Ectodermal cell (in vitro differentiated cells): Measurements from ENCODE around the gene GLIPR2.
"Not testable (repeated sequence)": the region's sequence is repeated elsewhere in the genome, so short reads cannot be mapped to it uniquely, and the experiment has no call there.

Source experiments
- H3K27ac ChIP-seq: 2 replicates; pipeline ENCODE4 v1.7.0; 2013; ENCODE audit warnings: mild to moderate bottlenecking, low read depth, low read length; ENCODE audit not compliant: insufficient read depth, poor library complexity, severe bottlenecking
- H3K27me3 ChIP-seq: 2 replicates; pipeline ENCODE4 v1.7.0; 2013; ENCODE audit warnings: mild to moderate bottlenecking, low read length; ENCODE audit not compliant: insufficient read depth, control insufficient read depth, poor library complexity, severe bottlenecking
- H3K36me3 ChIP-seq: one replicate; pipeline ENCODE4 v1.7.0; 2013; ENCODE audit warnings: low read length; ENCODE audit not compliant: control insufficient read depth, insufficient read depth
- H3K4me1 ChIP-seq: one replicate; pipeline ENCODE4 v1.7.0; 2013; ENCODE audit warnings: low read length; ENCODE audit not compliant: control insufficient read depth, insufficient read depth
- H3K4me3 ChIP-seq: 2 replicates; pipeline ENCODE4 v1.7.0; 2013; ENCODE audit warnings: low read depth, low read length, control low read depth; ENCODE audit not compliant: insufficient read depth
- H3K9me3 ChIP-seq: 2 replicates; pipeline ENCODE4 v1.7.0; 2013; ENCODE audit warnings: mild to moderate bottlenecking, low read length, moderate library complexity; ENCODE audit not compliant: control insufficient read depth
- WGBS, 2 experiments: methylation state at CpG; one replicate each; pipeline ENCODE4 v1.1.7; 2013; ENCODE audit warnings: missing lambda C conversion rate in 2 of 2; 5-methylcytosine and 5-hydroxymethylcytosine counted together

Gene GLIPR2

GRCh38 chr9:36151316-36152210 is 15.0 kb downstream of the GLIPR2 start:
- 91 to 95% methylated on average over 14 of the region's 14 CpGs for WGBS, 2 experiments
- Histone ChIP-seq H3K4me1 (peaks cover 3% of the 10 kb centered on the region), H3K27ac (no peak overlapping the region), H3K27me3 (no peaks in the 10 kb centered on the region), H3K4me3 (no peak overlapping the region), H3K36me3 (peaks cover 6% of the 10 kb centered on the region), H3K9me3 (no peaks in the 10 kb centered on the region)

- Histone ChIP-seq H3K4me1 (peaks cover 3% of the 10 kb centered on the region), H3K9me3 (no peaks in the 10 kb centered on the region), H3K4me3 (no peak overlapping the region), H3K36me3 (peaks cover 8% of the 10 kb centered on the region), H3K27me3 (no peaks in the 10 kb centered on the region), H3K27ac (no peak overlapping the region)
- 92 to 93% methylated on average over 10 of the region's 10 CpGs for WGBS, 2 experiments
These were observed 16.4 kb downstream of the GLIPR2 start for GRCh38 chr9:36152741-36153438.

- no peak overlapping the region for H3K4me3 ChIP-seq
- no peaks in the 10 kb centered on the region for H3K27me3 ChIP-seq
- 74% methylated on average over 5 to 7 of the region's 9 CpGs for WGBS, 2 experiments
- peaks cover 3% of the 10 kb centered on the region for H3K4me1 ChIP-seq
- H3K27ac ChIP-seq = no peak overlapping the region
- no peaks in the 10 kb centered on the region for H3K9me3 ChIP-seq
- peaks cover 8% of the 10 kb centered on the region for H3K36me3 ChIP-seq
These were observed 17.2 kb downstream of the GLIPR2 start for GRCh38 chr9:36153746-36154145.

GRCh38 chr9:36154331-36154952 is 17.9 kb downstream of the GLIPR2 start:
- H3K27ac ChIP-seq = peak overlapping the region; percentile 51

GRCh38 chr9:36156116-36156515 is 19.6 kb downstream of the GLIPR2 start:
- peaks cover 3% of the 10 kb centered on the region for H3K4me1 ChIP-seq
- H3K4me3 ChIP-seq = no peak overlapping the region
- H3K9me3 ChIP-seq = no peaks in the 10 kb centered on the region
- WGBS, 2 experiments = 98% methylated on average over 5 of the region's 6 CpGs
- no peak overlapping the region for H3K27ac ChIP-seq
- H3K36me3 ChIP-seq = peaks cover 8% of the 10 kb centered on the region
- H3K27me3 ChIP-seq = no peaks in the 10 kb centered on the region

More at GRCh38 chr9:36154331-36154952, 17.9 kb downstream of the GLIPR2 start:
- H3K27me3 ChIP-seq = no peaks in the 10 kb centered on the region
- peaks cover 8% of the 10 kb centered on the region for H3K36me3 ChIP-seq
- H3K4me1 ChIP-seq = peaks cover 3% of the 10 kb centered on the region
- 82 to 86% methylated on average over 11 of the region's 11 CpGs for WGBS, 2 experiments
- no peaks in the 10 kb centered on the region for H3K9me3 ChIP-seq
- no peak overlapping the region for H3K4me3 ChIP-seq

GRCh38 chr9:36158122-36158521 is 21.6 kb downstream of the GLIPR2 start:
- no peaks in the 10 kb centered on the region for H3K27me3 ChIP-seq
- peaks cover 8% of the 10 kb centered on the region for H3K36me3 ChIP-seq
- no peak overlapping the region for H3K27ac ChIP-seq
- 95 to 96% methylated on average over 2 of the region's 2 CpGs for WGBS, 2 experiments
- no peak overlapping the region for H3K4me3 ChIP-seq
- H3K4me1 ChIP-seq = peaks cover 13% of the 10 kb centered on the region
- no peaks in the 10 kb centered on the region for H3K9me3 ChIP-seq

- Histone ChIP-seq H3K9me3 (no peaks in the 10 kb centered on the region), H3K36me3 (peaks cover 8% of the 10 kb centered on the region), H3K4me1 (peaks cover 18% of the 10 kb centered on the region), H3K27me3 (no peaks in the 10 kb centered on the region), H3K4me3 (no peak overlapping the region), H3K27ac (no peak overlapping the region)
- WGBS, 2 experiments = 94% methylated on average over 7 of the region's 7 CpGs
These were observed 22.4 kb downstream of the GLIPR2 start for GRCh38 chr9:36158917-36159316.

GRCh38 chr9:36159509-36159908 is 23.0 kb downstream of the GLIPR2 start:
- H3K27me3 ChIP-seq, H3K27ac ChIP-seq, H3K9me3 ChIP-seq, H3K36me3 ChIP-seq, H3K4me3 ChIP-seq: not testable (repeated sequence)
- 96 to 97% methylated on average over 4 of the region's 4 CpGs for WGBS, 2 experiments
- peaks cover 18% of the 10 kb centered on the region for H3K4me1 ChIP-seq

GRCh38 chr9:36160126-36160525 is 23.6 kb downstream of the GLIPR2 start:
- H3K27me3 ChIP-seq, H3K27ac ChIP-seq, H3K36me3 ChIP-seq, H3K9me3 ChIP-seq, H3K4me3 ChIP-seq: not testable (repeated sequence)
- H3K4me1 ChIP-seq = peaks cover 14% of the 10 kb centered on the region
- 84 to 85% methylated on average over 11 of the region's 11 CpGs for WGBS, 2 experiments

- H3K27me3 ChIP-seq = no peaks in the 10 kb centered on the region
- WGBS, 2 experiments = 93 to 97% methylated on average over 2 of the region's 2 CpGs
- no peak overlapping the region for H3K4me3 ChIP-seq
- H3K36me3 ChIP-seq = peaks cover 6% of the 10 kb centered on the region
- no peaks in the 10 kb centered on the region for H3K9me3 ChIP-seq
- H3K4me1 ChIP-seq = peaks cover 14% of the 10 kb centered on the region
- no peak overlapping the region for H3K27ac ChIP-seq
These were observed 24.7 kb downstream of the GLIPR2 start for GRCh38 chr9:36161187-36161586.
